Stimulated activated CD4-positive, alpha-beta T cell treated with anti-CD3 and anti-CD28 coated beads, TNF-alpha, amount 100 ng/mL, for 4 hours (primary cell): ENCODE results near the gene IFITM2.
A peak's percentile ranks its signal among the peaks of the same experiment; 100 is the strongest.

ENCODE experiments used
- DNase-seq, 3 experiments: peaks; one replicate each; pipeline ENCODE4 v3.0.0-alpha.2; 2020; ENCODE audit warnings: low read depth in 3 of 3

IFITM2 gene

DNA sequence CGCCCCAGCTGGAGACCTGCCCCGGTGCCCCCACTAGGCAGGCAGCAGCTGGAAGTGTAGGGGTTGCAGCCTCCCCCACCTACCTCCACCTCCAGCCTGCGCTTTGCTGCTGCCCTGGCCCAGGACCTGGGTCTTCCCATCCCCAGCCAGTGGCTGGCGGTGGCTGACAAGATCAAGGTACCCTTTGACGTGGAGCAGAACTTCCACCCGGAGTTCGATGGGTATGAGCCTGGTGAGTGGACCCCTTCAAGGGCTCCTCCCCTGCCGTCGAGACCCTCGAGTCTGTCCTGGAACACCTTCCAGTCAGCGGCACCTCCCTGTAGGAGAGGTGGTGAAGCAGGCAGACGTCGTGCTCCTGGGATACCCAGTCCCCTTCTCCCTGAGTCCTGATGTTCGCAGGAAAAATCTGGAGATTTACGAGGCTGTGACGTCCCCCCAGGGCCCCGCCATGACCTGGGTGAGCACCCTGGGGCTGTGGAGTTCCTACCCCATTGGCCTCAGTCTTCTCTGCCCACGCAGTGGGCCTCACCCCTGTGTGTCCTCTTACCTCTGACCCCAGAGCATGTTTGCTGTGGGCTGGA is 14.3 kb upstream of the IFITM2 start:
- DNase-seq, result no peak

GRCh38 chr11:293852-294661 is 13.6 kb upstream of the IFITM2 start:
- DNase-seq, result no peak

GRCh38 chr11:294780-295179 is 12.8 kb upstream of the IFITM2 start:
- no peak for DNase-seq

DNA sequence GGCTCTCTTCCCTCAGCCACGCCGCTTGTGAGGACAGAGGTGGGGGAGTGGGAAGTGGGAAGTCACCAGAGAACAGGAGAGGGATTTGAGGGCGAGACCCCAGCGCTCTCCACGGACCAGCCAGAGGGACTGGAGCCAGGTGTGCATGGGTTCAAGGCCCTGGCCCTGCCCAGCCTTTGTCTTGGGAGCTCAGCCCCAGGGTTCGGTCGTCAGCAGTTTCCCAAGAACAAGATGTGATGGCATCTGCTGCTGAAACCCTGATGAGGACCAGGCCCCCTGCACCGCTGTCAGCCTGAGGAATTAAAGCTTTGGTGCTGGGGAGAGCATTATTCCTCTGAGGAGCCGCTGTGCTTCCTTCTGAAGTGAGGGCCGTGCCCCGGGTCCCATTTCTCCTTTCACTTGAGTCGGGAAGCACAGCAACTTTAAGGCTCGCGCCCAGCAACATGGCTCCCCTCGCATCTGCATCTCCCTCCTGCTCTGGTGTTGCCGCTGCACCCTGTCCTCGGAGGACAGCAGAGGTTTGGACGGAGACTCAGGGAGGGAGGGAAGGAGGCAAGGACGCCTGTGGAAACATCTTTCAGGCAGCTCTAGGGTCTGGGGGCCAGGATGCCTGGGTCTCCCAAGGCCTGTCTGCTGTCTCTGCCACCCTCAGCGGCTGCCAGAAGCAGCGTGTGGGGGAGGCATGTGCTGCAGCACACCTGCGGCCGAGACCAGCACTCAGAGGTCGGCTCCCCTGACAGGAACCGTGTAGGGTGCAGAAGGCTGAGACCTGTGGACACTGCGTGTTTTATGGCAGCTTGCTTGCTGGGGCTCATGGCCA is 12.1 kb upstream of the IFITM2 start:
- no peak for DNase-seq

GRCh38 chr11:296171-297050 is 11.2 kb upstream of the IFITM2 start:
- no peak for DNase-seq

GRCh38 chr11:297051-297585 is 10.5 kb upstream of the IFITM2 start:
- no peak for DNase-seq

- DNase-seq, result no peak
These were observed 9.8 kb upstream of the IFITM2 start for GRCh38 chr11:297586-298405.

- DNase-seq, result no peak
These were observed 9.1 kb upstream of the IFITM2 start for GRCh38 chr11:298406-299065.

DNA sequence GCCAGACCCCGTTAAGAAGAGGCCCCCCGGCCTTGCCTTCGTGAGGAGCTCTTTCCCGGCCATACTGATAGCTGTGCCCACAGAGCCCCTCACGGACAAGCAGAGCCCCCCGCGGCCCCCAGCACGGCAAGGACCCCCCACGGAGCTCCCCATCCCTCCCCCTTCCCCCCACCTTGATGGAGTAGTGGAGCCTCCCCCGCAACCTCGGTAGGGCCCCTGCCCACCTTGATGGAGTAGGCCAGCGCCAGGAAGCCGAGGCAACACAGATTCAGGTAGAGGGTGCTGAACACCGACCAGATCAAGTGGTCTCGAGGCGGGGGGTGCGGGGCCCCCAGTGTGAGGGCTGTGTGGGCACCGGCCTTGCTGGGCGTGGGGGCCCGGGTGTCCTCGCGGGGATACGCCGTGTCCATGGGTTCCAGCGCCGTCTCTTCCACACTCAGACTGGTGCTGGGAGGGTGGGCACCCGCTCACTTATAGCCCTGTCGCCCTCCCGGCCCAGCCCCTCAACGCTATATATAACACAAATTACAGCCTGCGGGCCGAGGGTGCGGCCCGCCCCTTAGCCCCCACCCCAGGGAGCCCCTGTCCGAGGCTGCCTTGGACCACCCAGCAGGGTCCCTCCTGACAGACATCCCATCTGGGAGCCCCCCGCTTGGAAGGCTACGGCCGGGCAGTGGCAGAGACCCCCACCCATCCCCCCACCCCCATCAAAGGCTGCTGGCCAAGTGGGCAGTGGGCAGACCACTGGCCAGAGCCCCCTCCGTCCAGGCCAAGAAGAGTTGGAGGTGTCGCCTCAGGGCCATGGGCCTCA is 8.3 kb upstream of the IFITM2 start, which contains the start of gene IFITM5:
TSS of gene IFITM5 (minus strand) at position 446 of the 811 bp plus-strand sequence. CDS start at position 410, 36 bp downstream.
- DNase-seq, result no peak

- no peak for DNase-seq
These were observed 7.5 kb upstream of the IFITM2 start for GRCh38 chr11:299951-300735.

DNA sequence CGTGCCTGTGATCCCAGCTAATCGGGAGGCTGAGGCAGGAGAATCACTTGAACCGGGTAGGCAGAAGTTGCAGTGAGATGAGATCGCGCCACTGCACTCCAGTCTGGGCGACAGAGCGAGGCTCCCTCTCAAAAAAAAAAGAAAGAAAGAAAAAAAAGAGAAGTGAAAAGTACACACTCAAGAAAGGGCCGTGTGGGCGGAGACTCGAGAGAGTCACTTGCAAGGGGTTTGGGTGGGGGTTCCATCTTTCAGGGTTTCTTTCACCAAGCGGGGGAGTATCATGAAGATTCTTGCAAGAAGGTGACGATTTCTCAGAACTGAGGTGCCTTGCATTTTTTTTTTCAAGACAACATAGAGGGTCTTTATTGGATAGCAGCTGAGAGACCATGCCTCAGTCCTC is 4.3 kb upstream of the IFITM2 start:
- DNase-seq, result no peak

DNA sequence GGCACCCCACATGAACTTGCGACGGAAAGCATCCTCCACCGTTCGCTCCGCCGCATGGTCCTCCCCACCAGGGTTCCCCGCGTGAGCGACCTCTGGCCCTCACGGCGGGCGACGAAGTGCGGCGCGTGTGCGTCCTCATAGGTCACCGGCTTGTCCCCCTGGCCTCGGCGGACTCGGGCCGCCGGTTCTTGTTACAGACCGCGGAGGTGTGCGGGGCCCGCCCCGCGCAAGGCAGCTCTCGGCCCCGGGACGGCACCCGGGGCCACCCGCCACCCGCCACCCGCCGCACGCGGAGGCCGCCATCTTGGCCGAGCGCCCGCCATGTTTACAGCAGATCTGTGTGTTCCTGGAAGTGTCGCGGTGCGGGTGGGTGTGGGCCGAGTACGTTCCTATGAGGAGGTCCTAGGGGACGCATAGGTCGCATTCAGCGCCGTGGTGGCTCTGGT is 3.5 kb upstream of the IFITM2 start:
- DNase-seq, result no peak

DNA sequence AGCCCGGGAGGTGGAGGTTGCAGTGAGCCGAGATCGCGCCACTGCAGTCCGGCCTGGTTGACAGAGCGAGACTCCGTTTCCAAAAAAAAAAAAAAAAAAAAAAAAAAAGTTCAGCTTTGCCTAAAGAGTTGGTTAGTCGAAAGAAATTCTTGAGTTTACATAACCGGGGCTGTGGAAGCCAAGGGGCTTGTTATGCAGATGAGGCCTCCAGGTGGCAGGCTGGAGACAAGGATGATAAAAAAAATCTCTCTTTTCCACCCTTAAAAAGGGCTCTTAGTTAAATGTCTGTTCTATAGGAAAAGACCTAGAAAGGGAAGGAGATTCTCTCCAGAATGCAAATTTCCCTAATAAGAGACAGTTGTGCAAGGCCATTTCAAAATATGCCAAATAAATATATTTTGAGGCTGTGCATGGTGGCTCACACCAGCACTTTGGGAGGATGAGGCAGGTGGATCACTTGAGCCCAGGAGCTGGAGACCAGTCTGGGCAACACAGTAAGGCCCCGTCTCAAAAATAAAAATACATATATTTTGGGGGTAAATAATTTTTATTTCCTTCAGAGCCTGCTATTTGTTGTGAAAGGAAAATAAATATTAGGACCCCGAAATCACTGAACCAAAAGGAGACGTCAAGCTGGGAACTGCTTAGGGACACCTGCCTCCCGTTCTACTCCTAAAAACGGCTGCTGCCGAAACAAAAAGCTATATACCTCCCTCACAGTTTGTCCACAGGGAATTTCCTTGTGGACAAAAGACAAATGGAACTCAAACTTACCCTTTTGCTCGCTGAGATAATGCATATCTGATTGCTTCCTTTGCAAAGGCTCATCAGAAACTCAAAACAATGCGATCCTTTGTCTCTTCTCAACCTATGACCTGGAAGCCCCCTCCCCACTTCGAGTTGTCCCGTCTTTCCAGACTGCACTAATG is 2.4 kb upstream of the IFITM2 start:
- peak in 1 of 3 experiments; percentile 47 for DNase-seq

DNA sequence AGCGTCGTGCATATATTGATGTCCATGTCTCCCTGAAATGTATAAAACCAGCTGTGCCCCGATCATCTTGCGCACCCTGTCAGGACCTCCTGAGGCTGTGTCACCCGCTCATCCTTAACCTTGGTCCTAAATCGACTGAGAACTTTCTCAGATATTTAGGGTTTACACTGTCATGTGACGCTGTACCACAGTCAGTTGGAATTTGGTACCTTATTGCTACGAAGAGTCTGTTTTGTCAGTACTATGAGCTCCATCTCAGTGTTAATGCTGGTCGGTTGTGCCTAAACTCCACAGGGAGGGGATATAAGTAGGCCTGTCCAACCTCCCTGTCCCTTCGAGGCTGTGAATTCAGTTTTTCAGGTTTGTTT is 1.8 kb upstream of the IFITM2 start:
- DNase-seq, result no peak

- DNase-seq, result no peak
These were observed 808 bp upstream of the IFITM2 start for GRCh38 chr11:306645-307371.
